Dendritic cell treated with granulocyte-macrophage colony-stimulating factor and Interleukin-4, amounts not matched to agents 40 ng/mL and 50 ng/mL, for 4 days (primary cell): ENCODE results near the gene HOATZ.

Experiments
- H3K27ac Mint-ChIP-seq: one replicate; pipeline ENCODE4 v1.8.0; 2022; ENCODE audit warnings: mild to moderate bottlenecking, mixed read lengths
- H3K27me3 Mint-ChIP-seq: one replicate; pipeline ENCODE4 v1.8.0; 2022; ENCODE audit warnings: mild to moderate bottlenecking, mixed read lengths
- H3K36me3 Mint-ChIP-seq: one replicate; pipeline ENCODE4 v1.8.0; 2022; ENCODE audit warnings: low read depth, mixed read lengths
- H3K4me1 Mint-ChIP-seq: one replicate; pipeline ENCODE4 v1.8.0; 2022; ENCODE audit warnings: low read depth, mixed read lengths
- H3K4me3 Mint-ChIP-seq: one replicate; pipeline ENCODE4 v1.8.0; 2022; ENCODE audit warnings: mild to moderate bottlenecking, moderate library complexity, mixed read lengths
- H3K9me3 Mint-ChIP-seq: one replicate; pipeline ENCODE4 v1.8.0; 2022; ENCODE audit warnings: mixed read lengths
- intact Hi-C: fragments of 100-400 bp; cut with micrococcal nuclease; formaldehyde crosslinking; loops from one replicate; pipeline ENCODE4 v1.15.0; 2022

Gene HOATZ

GRCh38 chr11:111569476-111569875, 54.9 kb downstream of the HOATZ start:
- Mint-ChIP-seq H3K27ac (no peak overlapping the region), H3K4me3 (no peak overlapping the region), H3K27me3 (no peaks in the 10 kb centered on the region), H3K4me1 (peaks cover 8% of the 10 kb centered on the region), H3K9me3 (no peaks in the 10 kb centered on the region), H3K36me3 (no peaks in the 10 kb centered on the region)
- intact Hi-C loops, result no loop called here

- no peak overlapping the region for H3K27ac Mint-ChIP-seq
- no peak overlapping the region for H3K4me3 Mint-ChIP-seq
- intact Hi-C loops, result no loop called here
- H3K4me1 Mint-ChIP-seq, result peaks cover 12% of the 10 kb centered on the region
- no peaks in the 10 kb centered on the region for H3K36me3 Mint-ChIP-seq
- H3K27me3 Mint-ChIP-seq, result no peaks in the 10 kb centered on the region
- no peaks in the 10 kb centered on the region for H3K9me3 Mint-ChIP-seq
These were observed 56.2 kb downstream of the HOATZ start for GRCh38 chr11:111570796-111571195.

- peaks cover 12% of the 10 kb centered on the region for H3K4me1 Mint-ChIP-seq
- H3K9me3 Mint-ChIP-seq, result no peaks in the 10 kb centered on the region
- H3K27me3 Mint-ChIP-seq, result no peaks in the 10 kb centered on the region
- H3K4me3 Mint-ChIP-seq, result no peak overlapping the region
- intact Hi-C loops, result no loop called here
- H3K36me3 Mint-ChIP-seq, result no peaks in the 10 kb centered on the region
- H3K27ac Mint-ChIP-seq, result no peak overlapping the region
These were observed 57.4 kb downstream of the HOATZ start for GRCh38 chr11:111571829-111572501.

- no peaks in the 10 kb centered on the region for H3K27me3 Mint-ChIP-seq
- H3K27ac Mint-ChIP-seq, result no peak overlapping the region
- H3K4me3 Mint-ChIP-seq, result no peak overlapping the region
- peaks cover 12% of the 10 kb centered on the region for H3K4me1 Mint-ChIP-seq
- no peaks in the 10 kb centered on the region for H3K36me3 Mint-ChIP-seq
- no peaks in the 10 kb centered on the region for H3K9me3 Mint-ChIP-seq
- intact Hi-C loops, result no loop called here
These were observed 58.0 kb downstream of the HOATZ start for GRCh38 chr11:111572581-111572980.

- Mint-ChIP-seq H3K9me3 (no peaks in the 10 kb centered on the region), H3K4me3 (no peak overlapping the region), H3K4me1 (peaks cover 12% of the 10 kb centered on the region), H3K27ac (no peak overlapping the region), H3K36me3 (no peaks in the 10 kb centered on the region), H3K27me3 (no peaks in the 10 kb centered on the region)
- intact Hi-C loops, result no loop called here
These were observed 59.3 kb downstream of the HOATZ start for GRCh38 chr11:111573821-111574249.

- Mint-ChIP-seq H3K27me3 (no peaks in the 10 kb centered on the region), H3K4me3 (peak overlapping the region; percentile 52), H3K27ac (no peak overlapping the region), H3K36me3 (no peaks in the 10 kb centered on the region), H3K4me1 (peaks cover 12% of the 10 kb centered on the region), H3K9me3 (no peaks in the 10 kb centered on the region)
- intact Hi-C loops, result no loop called here
These were observed 60.0 kb downstream of the HOATZ start for GRCh38 chr11:111574373-111575225.

GRCh38 chr11:111575740-111576139, 61.2 kb downstream of the HOATZ start:
- Mint-ChIP-seq H3K27me3 (no peaks in the 10 kb centered on the region), H3K4me3 (no peak overlapping the region), H3K9me3 (no peaks in the 10 kb centered on the region), H3K36me3 (no peaks in the 10 kb centered on the region), H3K27ac (no peak overlapping the region), H3K4me1 (peaks cover 12% of the 10 kb centered on the region)
- intact Hi-C loops, result no loop called here

- Mint-ChIP-seq H3K9me3 (no peaks in the 10 kb centered on the region), H3K36me3 (no peaks in the 10 kb centered on the region), H3K4me3 (no peak overlapping the region), H3K27ac (no peak overlapping the region), H3K4me1 (peaks cover 4% of the 10 kb centered on the region), H3K27me3 (no peaks in the 10 kb centered on the region)
- intact Hi-C loops, result no loop called here
These were observed 63.2 kb downstream of the HOATZ start for GRCh38 chr11:111577821-111578220.

- intact Hi-C loops, result no loop called here
- H3K27me3 Mint-ChIP-seq, result no peaks in the 10 kb centered on the region
- no peaks in the 10 kb centered on the region for H3K9me3 Mint-ChIP-seq
- H3K27ac Mint-ChIP-seq, result no peak overlapping the region
- no peaks in the 10 kb centered on the region for H3K36me3 Mint-ChIP-seq
- peaks cover 13% of the 10 kb centered on the region for H3K4me1 Mint-ChIP-seq
- H3K4me3 Mint-ChIP-seq, result no peak overlapping the region
These were observed 66.8 kb downstream of the HOATZ start for GRCh38 chr11:111581341-111581740.

- Mint-ChIP-seq H3K9me3 (no peaks in the 10 kb centered on the region), H3K36me3 (no peaks in the 10 kb centered on the region), H3K4me3 (no peak overlapping the region), H3K27ac (no peak overlapping the region), H3K4me1 (peaks cover 13% of the 10 kb centered on the region), H3K27me3 (no peaks in the 10 kb centered on the region)
- intact Hi-C loops, result no loop called here
These were observed 67.6 kb downstream of the HOATZ start for GRCh38 chr11:111582163-111582562.

- H3K9me3 Mint-ChIP-seq, result no peaks in the 10 kb centered on the region
- intact Hi-C loops, result no loop called here
- H3K4me3 Mint-ChIP-seq, result no peak overlapping the region
- no peak overlapping the region for H3K27ac Mint-ChIP-seq
- peaks cover 13% of the 10 kb centered on the region for H3K4me1 Mint-ChIP-seq
- no peaks in the 10 kb centered on the region for H3K36me3 Mint-ChIP-seq
- no peaks in the 10 kb centered on the region for H3K27me3 Mint-ChIP-seq
These were observed 68.3 kb downstream of the HOATZ start for GRCh38 chr11:111582881-111583280.

GRCh38 chr11:111585371-111585770, 70.8 kb downstream of the HOATZ start:
- Mint-ChIP-seq H3K27ac (no peak overlapping the region), H3K4me3 (no peak overlapping the region)
- intact Hi-C loops, result loop anchor here (5.0 kb wide), 1 partner anchor 192 kb away; no protein-coding TSS in a partner anchor

GRCh38 chr11:111586388-111586831, 71.8 kb downstream of the HOATZ start:
- intact Hi-C loops, result loop anchor here (5.0 kb wide), 1 partner anchor 191 kb away; no protein-coding TSS in a partner anchor
- no peaks in the 10 kb centered on the region for H3K27me3 Mint-ChIP-seq
- H3K4me3 Mint-ChIP-seq, result no peak overlapping the region
- no peaks in the 10 kb centered on the region for H3K9me3 Mint-ChIP-seq
- peaks cover 13% of the 10 kb centered on the region for H3K4me1 Mint-ChIP-seq
- no peaks in the 10 kb centered on the region for H3K36me3 Mint-ChIP-seq
- H3K27ac Mint-ChIP-seq, result no peak overlapping the region

More at GRCh38 chr11:111585371-111585770, 70.8 kb downstream of the HOATZ start:
- Mint-ChIP-seq H3K27me3 (no peaks in the 10 kb centered on the region), H3K36me3 (no peaks in the 10 kb centered on the region), H3K9me3 (no peaks in the 10 kb centered on the region), H3K4me1 (peaks cover 13% of the 10 kb centered on the region)
